Neural crest cell (in vitro differentiated cells): ENCODE measurements around the gene RAB11FIP3. TPM values are rescaled to one million over a fixed set of nuclear protein-coding genes. Genes with fewer than 3 reads are reported as not detected.

Experiments used
- DNase-seq: peaks from one replicate; pipeline ENCODE4 v3.0.0; 2021; ENCODE audit warnings: low read depth, mixed read lengths, low spot score
- H3K27ac Mint-ChIP-seq: one replicate; pipeline ENCODE4 v1.8.0; 2021; ENCODE audit warnings: mild to moderate bottlenecking, mixed read lengths; ENCODE audit not compliant: unreplicated experiment
- H3K27me3 Mint-ChIP-seq: 2 replicates; pipeline ENCODE4 v1.8.0; 2021; ENCODE audit warnings: low read depth, mild to moderate bottlenecking, mixed read lengths
- H3K36me3 Mint-ChIP-seq: 2 replicates; pipeline ENCODE4 v1.8.0; 2021; ENCODE audit warnings: low read depth, mild to moderate bottlenecking, mixed read lengths
- H3K4me1 Mint-ChIP-seq: 2 replicates; pipeline ENCODE4 v1.8.0; 2021; ENCODE audit warnings: mixed read lengths
- H3K4me3 Mint-ChIP-seq: one replicate; pipeline ENCODE4 v1.8.0; 2021; ENCODE audit warnings: mild to moderate bottlenecking, mixed read lengths
- H3K9me3 Mint-ChIP-seq: 2 replicates; pipeline ENCODE4 v1.8.0; 2021; ENCODE audit warnings: mixed read lengths
- total RNA-seq: library from RNA; stranded (reverse); gene quantifications from 2 replicates; pipeline ENCODE4 v1.2.1, GENCODE V29; 2021
- TF ChIP-seq, protein P1 (sequence below): fragments of 200-600 bp; sonication (generic); conservative IDR thresholded peaks from 2 replicates; pipeline ENCODE4 v1.5.0; 2021; ENCODE audit warnings: antibody characterized with exemption, mild to moderate bottlenecking

The RAB11FIP3 gene
- total RNA-seq, 1 donor from 2014 or later = 72.2 TPM

DNA sequence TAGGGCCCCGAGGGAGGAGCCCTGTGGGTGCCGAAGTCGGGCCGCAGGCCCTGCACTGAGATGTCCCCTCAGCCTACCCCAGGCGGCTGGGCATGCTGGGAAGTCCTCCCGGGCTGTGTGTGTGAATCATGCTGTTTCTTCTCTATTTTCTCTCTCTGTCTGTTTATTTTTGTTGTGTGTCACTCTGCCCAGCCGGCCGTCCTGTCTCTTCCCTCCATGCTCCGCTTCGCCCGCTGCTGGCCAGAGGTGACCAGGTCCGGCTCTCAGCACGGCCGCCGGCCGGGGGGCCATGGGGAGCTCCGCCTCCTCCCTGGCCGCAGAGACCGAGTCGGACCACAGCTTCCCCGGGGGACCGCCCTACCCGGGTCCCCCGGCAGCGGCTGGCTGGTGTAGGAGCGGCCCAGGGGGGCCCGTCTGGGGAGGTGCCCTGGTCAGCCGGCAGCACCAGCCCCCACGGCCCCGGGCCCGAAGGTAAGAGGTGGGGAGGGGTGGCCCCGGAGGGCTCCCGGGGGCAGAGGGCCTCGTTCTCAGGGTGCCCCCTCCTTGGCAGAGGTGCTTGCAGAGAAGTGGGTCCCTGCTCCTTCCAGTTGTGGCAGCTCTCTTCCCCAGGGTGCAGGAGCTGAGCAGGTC is 114.6 kb downstream of the RAB11FIP3 start:
- Mint-ChIP-seq H3K36me3 (no peaks in the 10 kb centered on the region), H3K4me3 (no peak overlapping the region), H3K9me3 (no peaks in the 10 kb centered on the region), H3K27me3 (no peaks in the 10 kb centered on the region), H3K4me1 (no peaks in the 10 kb centered on the region), H3K27ac (no peak overlapping the region)
- TF ChIP-seq, protein P1, sequence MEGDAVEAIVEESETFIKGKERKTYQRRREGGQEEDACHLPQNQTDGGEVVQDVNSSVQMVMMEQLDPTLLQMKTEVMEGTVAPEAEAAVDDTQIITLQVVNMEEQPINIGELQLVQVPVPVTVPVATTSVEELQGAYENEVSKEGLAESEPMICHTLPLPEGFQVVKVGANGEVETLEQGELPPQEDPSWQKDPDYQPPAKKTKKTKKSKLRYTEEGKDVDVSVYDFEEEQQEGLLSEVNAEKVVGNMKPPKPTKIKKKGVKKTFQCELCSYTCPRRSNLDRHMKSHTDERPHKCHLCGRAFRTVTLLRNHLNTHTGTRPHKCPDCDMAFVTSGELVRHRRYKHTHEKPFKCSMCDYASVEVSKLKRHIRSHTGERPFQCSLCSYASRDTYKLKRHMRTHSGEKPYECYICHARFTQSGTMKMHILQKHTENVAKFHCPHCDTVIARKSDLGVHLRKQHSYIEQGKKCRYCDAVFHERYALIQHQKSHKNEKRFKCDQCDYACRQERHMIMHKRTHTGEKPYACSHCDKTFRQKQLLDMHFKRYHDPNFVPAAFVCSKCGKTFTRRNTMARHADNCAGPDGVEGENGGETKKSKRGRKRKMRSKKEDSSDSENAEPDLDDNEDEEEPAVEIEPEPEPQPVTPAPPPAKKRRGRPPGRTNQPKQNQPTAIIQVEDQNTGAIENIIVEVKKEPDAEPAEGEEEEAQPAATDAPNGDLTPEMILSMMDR = no peak
- DNase-seq = no peak

DNA sequence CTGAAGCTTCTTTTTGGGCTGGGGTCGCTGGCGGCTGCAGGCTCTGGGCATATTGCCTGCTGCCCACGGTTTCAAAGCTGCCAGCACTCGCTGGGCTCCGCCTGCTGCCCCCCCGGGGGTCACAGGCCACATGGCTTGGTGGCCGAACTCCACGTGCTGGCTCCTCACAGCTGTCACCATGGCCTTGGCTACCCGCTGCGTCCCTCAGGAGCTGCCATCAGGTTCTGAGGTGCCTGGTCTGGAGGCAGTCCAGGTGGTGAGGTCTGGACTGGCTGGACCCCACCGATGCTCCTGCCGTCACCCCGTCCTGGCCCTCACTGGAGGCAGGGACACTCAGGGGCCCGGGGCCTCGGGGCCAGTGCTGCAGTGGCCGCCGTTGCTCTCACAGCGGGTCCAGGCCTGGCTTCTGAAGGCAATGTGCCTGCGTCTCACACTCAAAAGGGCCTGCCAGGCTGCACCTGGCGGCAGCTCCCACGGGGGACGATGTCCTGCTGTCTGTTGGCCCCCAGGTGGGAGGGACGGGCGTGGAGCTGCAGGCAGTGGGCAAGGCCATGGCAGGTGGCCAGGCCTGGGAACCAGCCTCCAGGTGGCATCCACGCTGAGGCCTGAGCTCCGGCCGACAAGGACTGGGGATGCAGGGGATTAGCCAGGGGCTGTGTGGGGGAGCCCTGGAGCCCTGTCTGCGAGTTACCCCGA is 115.3 kb downstream of the RAB11FIP3 start:
- Mint-ChIP-seq H3K4me3 (no peak overlapping the region), H3K27me3 (no peaks in the 10 kb centered on the region), H3K27ac (no peak overlapping the region), H3K9me3 (no peaks in the 10 kb centered on the region), H3K36me3 (no peaks in the 10 kb centered on the region), H3K4me1 (no peaks in the 10 kb centered on the region)
- TF ChIP-seq, protein P1 = no peak
- no peak for DNase-seq

DNA sequence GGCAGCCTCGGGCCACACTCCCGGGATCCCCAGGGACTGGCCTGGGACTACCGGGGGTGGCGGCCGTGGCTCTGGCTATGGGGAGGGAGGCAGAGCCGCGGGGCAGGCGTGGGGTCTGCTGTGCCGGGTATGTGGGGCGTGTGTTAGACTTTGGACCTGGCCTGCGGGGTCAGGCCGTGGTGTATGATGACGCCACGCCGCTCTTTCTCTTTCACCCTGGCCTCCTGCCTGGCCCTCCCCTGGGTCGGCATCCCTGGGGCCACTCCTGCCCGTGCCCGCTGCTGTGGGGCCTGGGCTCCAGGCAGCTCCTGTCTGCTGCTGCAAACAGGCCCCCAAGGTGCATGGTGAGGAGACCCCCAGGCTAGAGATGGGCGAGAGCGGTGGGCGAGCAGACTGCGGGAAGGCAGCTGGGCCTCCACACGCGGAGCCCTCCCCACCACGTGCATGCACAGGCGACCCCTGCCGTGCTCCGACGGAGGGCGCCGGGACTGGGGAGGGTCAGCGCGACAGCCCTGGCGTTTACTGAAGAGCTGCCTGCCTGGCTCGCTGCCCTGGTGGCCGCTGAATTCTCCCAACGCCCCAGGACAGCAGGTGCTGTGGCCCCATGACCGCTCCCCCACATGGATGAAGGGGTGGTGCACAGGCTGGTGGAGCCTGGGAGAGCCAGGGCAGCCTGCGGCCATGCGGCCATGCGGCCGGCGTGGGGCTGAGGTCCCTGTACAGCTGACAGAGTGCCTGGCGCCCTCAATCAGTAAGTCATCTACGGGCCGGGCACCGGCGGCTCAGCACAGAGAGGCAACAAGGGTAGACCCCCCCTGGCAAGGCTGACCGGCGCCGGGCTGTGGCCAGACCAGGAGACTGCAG is 118.1 kb downstream of the RAB11FIP3 start:
- no peaks in the 10 kb centered on the region for H3K4me1 Mint-ChIP-seq
- no peaks in the 10 kb centered on the region for H3K9me3 Mint-ChIP-seq
- H3K36me3 Mint-ChIP-seq = no peaks in the 10 kb centered on the region
- H3K27ac Mint-ChIP-seq = no peak overlapping the region
- TF ChIP-seq, protein P1 = no peak
- H3K4me3 Mint-ChIP-seq = no peak overlapping the region
- DNase-seq = no peak
- no peaks in the 10 kb centered on the region for H3K27me3 Mint-ChIP-seq

DNA sequence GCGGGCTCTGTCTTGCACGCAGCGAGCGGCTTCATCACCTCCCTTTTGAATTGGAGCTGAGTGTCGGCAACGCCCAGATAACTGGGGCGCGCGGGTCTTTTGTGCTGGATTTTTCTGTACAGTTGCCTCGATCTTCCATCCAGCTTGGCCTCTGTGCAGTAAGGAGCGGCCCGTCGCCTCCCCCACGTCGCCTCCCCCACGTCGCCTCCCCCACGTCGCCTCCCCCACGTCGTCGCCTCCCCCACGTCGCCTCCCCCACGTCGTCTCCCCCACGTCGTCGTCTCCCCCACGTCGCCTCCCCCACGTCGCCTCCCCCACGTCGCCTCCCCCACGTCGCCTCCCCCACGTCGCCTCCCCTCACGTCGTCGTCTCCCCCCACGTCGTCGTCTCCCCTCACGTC is 119.1 kb downstream of the RAB11FIP3 start:
- Mint-ChIP-seq H3K36me3 (no peaks in the 10 kb centered on the region), H3K4me1 (no peaks in the 10 kb centered on the region), H3K27ac (no peak overlapping the region), H3K27me3 (no peaks in the 10 kb centered on the region), H3K4me3 (no peak overlapping the region), H3K9me3 (no peaks in the 10 kb centered on the region)
- no peak for DNase-seq
- TF ChIP-seq, protein P1 = no peak

DNA sequence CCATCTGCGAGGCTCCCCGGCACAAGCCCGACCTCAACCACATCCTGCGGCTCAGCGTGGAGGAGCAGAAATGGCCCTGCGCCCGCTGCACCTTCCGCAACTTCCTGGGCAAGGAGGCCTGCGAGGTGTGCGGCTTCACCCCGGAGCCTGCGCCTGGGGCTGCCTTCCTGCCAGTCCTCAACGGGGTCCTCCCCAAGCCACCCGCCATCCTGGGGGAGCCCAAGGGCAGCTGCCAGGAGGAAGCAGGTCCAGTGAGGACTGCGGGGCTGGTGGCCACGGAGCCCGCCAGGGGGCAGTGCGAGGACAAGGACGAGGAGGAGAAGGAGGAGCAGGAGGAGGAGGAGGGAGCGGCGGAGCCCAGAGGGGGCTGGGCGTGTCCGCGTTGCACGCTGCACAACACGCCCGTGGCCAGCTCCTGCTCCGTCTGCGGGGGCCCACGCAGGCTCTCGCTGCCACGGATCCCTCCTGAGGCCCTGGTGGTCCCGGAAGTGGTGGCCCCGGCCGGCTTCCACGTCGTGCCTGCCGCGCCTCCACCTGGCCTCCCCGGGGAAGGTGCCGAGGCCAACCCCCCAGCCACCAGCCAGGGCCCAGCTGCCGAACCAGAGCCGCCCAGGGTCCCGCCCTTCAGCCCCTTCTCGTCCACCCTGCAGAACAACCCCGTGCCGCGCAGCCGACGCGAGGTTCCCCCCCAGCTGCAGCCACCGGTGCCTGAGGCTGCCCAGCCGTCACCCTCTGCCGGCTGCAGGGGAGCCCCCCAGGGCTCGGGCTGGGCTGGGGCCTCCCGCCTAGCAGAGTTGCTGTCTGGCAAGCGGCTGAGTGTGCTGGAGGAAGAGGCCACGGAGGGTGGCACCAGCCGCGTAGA is 121.7 kb downstream of the RAB11FIP3 start:
- H3K27me3 Mint-ChIP-seq = no peaks in the 10 kb centered on the region
- DNase-seq = peak; percentile 78
- H3K36me3 Mint-ChIP-seq = no peaks in the 10 kb centered on the region
- H3K4me1 Mint-ChIP-seq = no peaks in the 10 kb centered on the region
- no peaks in the 10 kb centered on the region for H3K9me3 Mint-ChIP-seq
- TF ChIP-seq, protein P1 = peak; percentile 67
- no peak overlapping the region for H3K27ac Mint-ChIP-seq
- H3K4me3 Mint-ChIP-seq = no peak overlapping the region
